ENCODE measurements around the gene MTFR2.

Gene MTFR2

GRCh38 chr6:136249811-136250685 is at the start of gene MTFR2:
Gene MTFR2, minus strand, starts transcription at chr6:136250311. Its CDS starts 1,212 bp downstream, at chr6:136249099.
- DNase-seq, result peak; percentile 97 to 98

GRCh38 chr6:136294621-136295020 is 44.5 kb upstream of the MTFR2 start:
- DNase-seq, result no peak

DNA sequence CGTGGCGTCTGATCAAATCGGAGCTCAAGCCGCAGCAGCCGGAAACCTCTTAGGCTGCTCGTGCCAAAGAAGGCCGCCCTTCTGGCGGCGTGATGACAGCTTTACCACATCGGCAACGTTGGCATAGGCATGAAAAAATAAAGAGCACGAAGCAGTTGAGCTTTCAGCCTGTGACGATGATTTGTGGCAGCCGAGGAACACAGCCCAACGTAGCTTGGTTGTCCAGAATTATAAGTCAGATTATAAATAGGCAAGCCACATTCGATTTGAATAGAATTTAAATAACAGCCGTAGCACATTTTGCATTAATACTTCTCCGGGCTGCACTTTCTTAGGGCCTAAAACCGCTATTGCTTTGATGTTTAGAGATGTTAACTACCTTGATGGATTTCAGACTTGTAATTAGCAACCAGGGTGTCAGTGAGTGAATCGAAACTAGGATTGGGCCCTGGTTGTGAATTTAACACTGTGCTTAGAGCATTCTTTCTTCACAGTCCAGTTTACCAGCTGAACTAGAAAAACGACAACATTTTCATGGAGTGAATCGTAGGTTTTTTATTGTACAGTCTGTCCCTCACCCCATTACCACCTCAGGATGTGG is 40.4 kb upstream of the MTFR2 start:
- DNase-seq, result peak; percentile 90 to 93

GRCh38 chr6:136289579-136290409 is 39.7 kb upstream of the MTFR2 start, which contains the start of gene BCLAF1:
Gene BCLAF1, minus strand, starts transcription at chr6:136289846. Its CDS starts 9,980 bp downstream, at chr6:136279866.
- peak; percentile 100 for DNase-seq

GRCh38 chr6:136289327-136289578 is 39.1 kb upstream of the MTFR2 start:
- DNase-seq, result peak; percentile 95

GRCh38 chr6:136288566-136289326 is 38.6 kb upstream of the MTFR2 start:
- DNase-seq, result peak; percentile 97 to 98

DNA sequence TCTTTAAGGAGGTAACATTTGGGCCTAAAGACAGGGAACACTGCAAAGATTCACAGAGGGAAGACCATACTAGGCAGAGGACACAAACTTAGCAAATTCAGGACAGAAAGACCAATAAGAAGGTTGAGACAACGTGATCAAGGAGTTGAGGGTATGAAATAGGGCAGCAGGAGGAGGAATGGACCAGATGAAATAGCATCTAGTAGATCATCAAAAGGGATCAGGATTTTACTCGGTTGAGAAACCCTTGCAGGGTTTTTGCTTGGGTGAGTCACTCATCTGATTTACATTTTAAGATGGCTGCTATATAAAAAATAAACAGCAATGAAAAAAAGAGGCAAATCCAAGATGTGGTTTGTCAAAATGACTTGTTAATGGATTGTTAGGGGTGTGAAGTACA is 34.8 kb upstream of the MTFR2 start:
- DNase-seq, result peak in 1 of 2 donors; percentile 35

DNA sequence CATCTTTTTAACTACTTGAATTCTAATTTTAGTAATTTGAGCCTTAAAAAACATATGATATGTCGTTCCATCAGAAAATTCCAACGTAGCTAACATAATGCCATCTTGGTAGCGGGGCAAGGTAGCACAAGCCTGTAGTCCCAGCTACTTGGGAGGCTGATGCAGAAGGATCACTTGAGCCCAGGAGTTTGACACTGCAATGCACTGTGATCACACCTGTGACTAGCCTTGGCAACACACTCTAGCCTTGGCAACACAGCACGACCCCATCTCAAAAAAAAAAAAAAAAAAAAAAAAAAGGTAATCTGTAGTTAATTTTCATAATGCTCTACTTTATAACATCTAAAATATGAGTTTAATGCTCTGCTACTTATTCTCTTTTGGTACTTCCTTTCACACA is 32.8 kb upstream of the MTFR2 start:
- DNase-seq, result no peak

DNA sequence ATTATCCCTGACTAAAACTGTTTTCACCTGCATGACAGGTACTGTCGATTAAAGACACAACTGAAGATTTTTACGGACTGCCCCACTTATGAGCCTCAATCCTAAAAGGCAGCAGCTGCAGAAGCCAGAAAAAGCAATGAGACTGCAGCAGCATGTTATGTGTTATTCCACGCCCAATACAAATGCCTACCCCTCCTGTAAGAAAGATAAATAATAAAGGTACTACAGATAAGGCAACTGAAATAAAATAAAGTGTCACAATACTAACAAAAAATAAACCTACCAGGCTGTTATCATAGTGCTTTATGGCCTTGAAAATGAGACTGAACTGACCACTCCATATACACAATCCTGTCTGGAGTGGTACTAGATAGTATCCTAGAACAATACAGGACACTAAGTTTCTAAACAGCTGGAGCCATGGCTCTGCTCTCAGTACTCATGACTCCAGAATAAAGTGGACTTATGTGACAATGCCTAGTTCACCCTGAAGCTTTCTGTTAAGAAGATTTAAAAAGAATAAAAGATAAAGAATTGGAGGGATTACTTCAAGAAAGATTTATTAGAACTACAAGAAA is 30.0 kb upstream of the MTFR2 start:
- no peak for DNase-seq

GRCh38 chr6:136274062-136274461 is 24.0 kb upstream of the MTFR2 start:
- no peak for DNase-seq

- no peak for DNase-seq
These were observed 15.0 kb upstream of the MTFR2 start for GRCh38 chr6:136265101-136265500.

- no peak for DNase-seq
These were observed 12.8 kb upstream of the MTFR2 start for GRCh38 chr6:136262940-136263339.

- no peak for DNase-seq
These were observed 4.8 kb upstream of the MTFR2 start for GRCh38 chr6:136254851-136255466.

- DNase-seq, result no peak
These were observed 3.6 kb upstream of the MTFR2 start for GRCh38 chr6:136253734-136254133.

- DNase-seq, result no peak
These were observed 2.3 kb upstream of the MTFR2 start for GRCh38 chr6:136252441-136252840.

DNA sequence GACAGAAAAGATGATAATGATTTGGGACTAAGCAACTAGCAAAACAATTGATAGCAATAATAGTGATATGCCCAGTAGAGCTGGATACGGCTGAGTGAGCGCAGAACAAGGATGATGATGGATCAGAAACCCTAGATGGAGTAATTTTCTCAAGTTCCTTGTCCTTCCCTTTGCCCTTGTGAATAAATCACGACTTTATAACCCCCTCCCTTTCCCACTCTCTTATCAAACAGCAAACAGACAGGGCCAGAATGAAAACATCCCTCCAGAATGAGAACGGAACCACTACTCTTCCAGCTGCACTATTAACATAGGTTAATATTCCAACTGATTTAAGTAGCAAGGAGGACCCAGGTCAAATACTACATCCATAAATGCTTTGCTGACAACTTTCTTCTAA is 1.3 kb upstream of the MTFR2 start:
- DNase-seq, result no peak

DNA sequence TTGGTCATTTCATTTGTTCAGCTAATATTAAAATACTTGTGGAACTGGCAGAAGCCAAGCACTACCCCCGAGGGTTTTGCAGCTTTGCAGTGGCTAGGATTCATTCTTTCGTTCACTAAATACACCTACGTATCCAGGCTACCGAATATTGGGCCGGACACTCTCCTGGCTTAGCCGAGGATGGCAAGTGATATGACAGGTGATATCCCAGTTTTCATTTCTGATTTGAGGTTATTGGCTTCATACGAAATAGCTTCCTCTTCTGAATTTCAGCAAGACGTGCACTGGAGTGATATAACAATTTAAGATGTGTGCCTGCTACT is 536 bp upstream of the MTFR2 start:
- no peak for DNase-seq

- DNase-seq, result no peak
These were observed 775 bp downstream of the MTFR2 start for GRCh38 chr6:136249336-136249735.

DNA sequence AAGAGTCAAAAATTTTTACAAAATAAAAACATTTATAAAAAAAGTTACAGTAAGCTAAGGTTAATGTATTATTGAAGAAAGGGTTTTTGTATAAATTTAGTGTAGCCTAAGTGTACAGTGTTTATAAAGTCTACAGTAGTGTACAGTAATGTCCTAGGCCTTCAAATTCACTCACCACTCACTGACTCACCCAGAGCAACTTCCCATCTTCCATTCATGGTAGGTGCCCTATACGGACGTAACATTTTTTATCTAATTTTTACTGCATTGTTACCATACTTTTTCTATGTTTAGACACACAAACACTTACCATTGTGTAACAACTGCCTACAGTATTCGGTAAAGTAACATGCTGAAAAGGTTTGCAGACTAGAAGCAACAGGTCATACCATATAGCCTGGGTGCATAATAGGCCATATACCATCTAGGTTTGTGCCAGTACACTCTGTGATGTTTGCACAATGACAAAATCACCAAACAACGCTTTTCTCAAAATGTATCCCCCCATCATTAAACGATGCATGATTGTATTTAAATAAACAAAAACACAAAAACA is 6.0 kb downstream of the MTFR2 start:
- no peak for DNase-seq

- no peak for DNase-seq
These were observed 13.4 kb downstream of the MTFR2 start for GRCh38 chr6:136236466-136237293.

DNA sequence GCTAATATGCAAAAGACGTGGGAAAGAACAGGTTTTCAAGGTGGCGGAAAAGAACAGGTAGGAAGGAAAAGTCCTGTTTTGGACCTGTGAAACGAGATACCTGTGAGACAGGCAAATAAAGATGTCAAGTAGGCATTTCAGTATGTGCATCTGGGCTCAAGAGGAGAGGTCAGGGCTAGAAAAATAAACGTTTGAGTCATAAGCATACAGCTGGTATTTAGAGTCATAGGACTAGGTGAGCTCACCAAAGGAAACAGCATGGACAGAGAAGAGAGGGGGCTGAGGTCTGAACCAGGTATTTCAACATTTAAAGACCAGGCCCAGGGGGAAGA is 14.9 kb downstream of the MTFR2 start:
- no peak for DNase-seq

Measured in CD4-positive, alpha-beta T cell treated with Interferon alpha-2 for 1 hour (primary cell).